ENCODE results near the gene NRXN3. TPM values are rescaled to one million over a fixed set of nuclear protein-coding genes. Genes with fewer than 3 reads are reported as not detected.

The NRXN3 gene
- total RNA-seq, 1 experiment from 2014 or later = not detected

DNA sequence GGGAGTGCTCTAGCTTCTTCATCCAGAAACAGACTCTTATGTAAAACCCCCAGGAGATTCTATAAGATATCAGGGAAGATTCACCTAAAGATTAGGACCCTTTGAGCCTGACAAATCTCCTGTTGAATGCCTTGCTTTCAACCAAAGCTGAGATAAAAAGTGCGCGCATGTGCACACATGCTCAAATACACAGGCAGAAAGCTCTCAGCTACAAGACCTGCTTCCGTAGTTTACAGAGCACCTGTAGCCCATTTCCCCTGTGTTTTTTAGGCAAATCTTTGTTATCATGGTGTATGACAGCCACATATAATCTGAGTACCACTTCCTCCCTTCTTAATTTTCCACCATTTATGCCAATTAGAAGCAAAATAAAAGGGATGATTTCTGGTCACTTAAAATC lies 866.9 kb downstream of the NRXN3 start (continued):
- TF ChIP-seq, protein P1, sequence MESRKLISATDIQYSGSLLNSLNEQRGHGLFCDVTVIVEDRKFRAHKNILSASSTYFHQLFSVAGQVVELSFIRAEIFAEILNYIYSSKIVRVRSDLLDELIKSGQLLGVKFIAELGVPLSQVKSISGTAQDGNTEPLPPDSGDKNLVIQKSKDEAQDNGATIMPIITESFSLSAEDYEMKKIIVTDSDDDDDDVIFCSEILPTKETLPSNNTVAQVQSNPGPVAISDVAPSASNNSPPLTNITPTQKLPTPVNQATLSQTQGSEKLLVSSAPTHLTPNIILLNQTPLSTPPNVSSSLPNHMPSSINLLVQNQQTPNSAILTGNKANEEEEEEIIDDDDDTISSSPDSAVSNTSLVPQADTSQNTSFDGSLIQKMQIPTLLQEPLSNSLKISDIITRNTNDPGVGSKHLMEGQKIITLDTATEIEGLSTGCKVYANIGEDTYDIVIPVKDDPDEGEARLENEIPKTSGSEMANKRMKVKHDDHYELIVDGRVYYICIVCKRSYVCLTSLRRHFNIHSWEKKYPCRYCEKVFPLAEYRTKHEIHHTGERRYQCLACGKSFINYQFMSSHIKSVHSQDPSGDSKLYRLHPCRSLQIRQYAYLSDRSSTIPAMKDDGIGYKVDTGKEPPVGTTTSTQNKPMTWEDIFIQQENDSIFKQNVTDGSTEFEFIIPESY (IDR thresholded peaks at IDR 0.05; ENCODE audit: extremely low read depth, insufficient replicate concordance, low read length) = no peak
- TF ChIP-seq SRF (IDR thresholded peaks at IDR 0.05; ENCODE audit: low read depth) = no peak

DNA sequence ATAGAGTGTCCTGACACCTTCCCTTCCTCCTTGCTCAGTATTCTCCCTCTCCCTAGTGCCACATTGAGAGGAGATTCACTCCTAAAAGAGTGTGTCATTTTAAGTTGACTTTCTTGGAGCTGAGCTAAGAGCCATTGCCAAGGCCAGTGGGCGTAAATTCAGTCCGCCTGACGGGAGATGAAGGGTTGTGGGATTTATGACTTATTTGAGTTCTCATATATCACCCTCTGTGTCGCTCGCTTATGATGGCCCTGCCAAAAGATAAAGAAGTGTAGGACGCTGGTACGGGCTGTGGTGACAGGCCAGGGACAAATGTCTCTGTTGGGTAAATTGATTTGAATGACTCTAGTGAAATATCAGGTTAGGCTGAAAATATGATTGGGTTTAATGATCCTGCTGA lies 867.4 kb downstream of the NRXN3 start:
- no peaks in the 10 kb centered on the region for H3K4me1 ChIP-seq (ENCODE audit: control insufficient read depth in 1 of 2, insufficient read depth in 2 of 2, low read length in 2 of 2)
- H3K27me3 ChIP-seq (ENCODE audit: insufficient read depth, low read length) = no peaks in the 10 kb centered on the region
- DNase-seq (ENCODE audit: low read depth, low spot score) (no peak), ATAC-seq (no peak)
- H3K4me3 ChIP-seq (replicated peaks in 1 of 2; ENCODE audit: low read depth in 1 of 2, low read length in 2 of 2) = no peak overlapping the region
- ChIA-PET POLR2A (no interaction called here), RAD21 (ENCODE audit: low non-redundant PET in 1 of 2, low total read pairs in 2 of 2, uncharacterized antibody in 2 of 2, unreplicated experiment in 2 of 2) (no interaction called here), CTCF (no interaction called here)
- H3K9me3 ChIP-seq (ENCODE audit: control insufficient read depth in 1 of 2, insufficient read depth in 1 of 2, low read depth in 1 of 2, low read length in 2 of 2) = peaks cover 0 to 25% of the 10 kb centered on the region in 2 experiments; a peak in 2 of 4 replicates
- intact Hi-C loops (cut with micrococcal nuclease) = no loop called here
- TF ChIP-seq EZH2phosphoT487 (IDR thresholded peaks at IDR 0.05; ENCODE audit: borderline replicate concordance) (no peak), YY1 (IDR thresholded peaks at IDR 0.05; ENCODE audit: extremely low read depth, insufficient replicate concordance, low read depth, low read length) (no peak)
- H2AFZ ChIP-seq (ENCODE audit: low read depth, low read length, poor library complexity, severe bottlenecking) = no peak overlapping the region
- no peaks in the 10 kb centered on the region for H3K9me2 ChIP-seq (ENCODE audit: insufficient read depth)
- H3K36me3 ChIP-seq (ENCODE audit: control insufficient read depth in 1 of 2, insufficient read depth in 2 of 2, low read length in 2 of 2) = no peaks in the 10 kb centered on the region
- no peaks in the 10 kb centered on the region for H3K79me2 ChIP-seq (ENCODE audit: insufficient read depth, low read length)
- no peaks in the 10 kb centered on the region for H4K20me1 ChIP-seq (ENCODE audit: insufficient read depth)
- BruUV-seq (replicated peaks) = no TSS peak
- H3K4me2 ChIP-seq (ENCODE audit: low read length) = no peak overlapping the region
- H3K27ac ChIP-seq (ENCODE audit: low read depth, low read length) = no peak overlapping the region
- H3K9ac ChIP-seq (ENCODE audit: low read length) = no peak overlapping the region

DNA sequence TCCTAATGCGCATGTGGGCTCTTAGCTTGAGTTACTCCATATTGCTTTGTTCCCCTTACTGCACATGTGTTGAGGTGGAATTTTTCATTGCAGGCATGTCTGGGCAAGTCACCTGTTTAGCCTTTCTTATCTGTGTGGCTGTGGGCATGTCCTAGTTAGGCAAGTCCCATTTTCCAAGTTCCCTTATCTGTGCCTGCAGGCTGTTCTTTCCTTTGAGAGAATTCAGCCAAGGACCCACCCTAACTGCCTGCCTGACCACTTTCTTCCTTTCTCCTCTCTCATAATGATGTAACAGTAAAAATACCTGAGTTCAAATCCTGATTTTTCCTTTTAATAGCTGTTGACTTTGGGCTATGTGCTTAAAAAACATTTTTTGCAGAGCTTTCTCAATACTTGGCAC lies 870.6 kb downstream of the NRXN3 start:
- ATAC-seq (no peak), DNase-seq (ENCODE audit: low read depth, low spot score) (no peak)
- no peaks in the 10 kb centered on the region for H3K9me2 ChIP-seq (ENCODE audit: insufficient read depth)
- H3K4me2 ChIP-seq (ENCODE audit: low read length) = no peak overlapping the region
- H3K9ac ChIP-seq (ENCODE audit: low read length) = no peak overlapping the region
- H3K9me3 ChIP-seq (ENCODE audit: control insufficient read depth in 1 of 2, insufficient read depth in 1 of 2, low read depth in 1 of 2, low read length in 2 of 2) = peaks cover 1 to 17% of the 10 kb centered on the region in 2 experiments; a peak in 2 of 4 replicates
- ChIA-PET RAD21 (ENCODE audit: low non-redundant PET in 1 of 2, low total read pairs in 2 of 2, uncharacterized antibody in 2 of 2, unreplicated experiment in 2 of 2) (no interaction called here), CTCF (no interaction called here), POLR2A (no interaction called here)
- TF ChIP-seq JUND (IDR thresholded peaks at IDR 0.05) = no peak
- no peak for TF ChIP-seq ZNF274 (IDR thresholded peaks at IDR 0.05; ENCODE audit: low read depth, low read length)
- TF ChIP-seq EZH2 (IDR thresholded peaks at IDR 0.05) = no peak
- no peak overlapping the region for H3K4me3 ChIP-seq (replicated peaks in 1 of 2; ENCODE audit: low read depth in 1 of 2, low read length in 2 of 2)
- intact Hi-C loops (cut with micrococcal nuclease) = no loop called here
- no peaks in the 10 kb centered on the region for H3K27me3 ChIP-seq (ENCODE audit: insufficient read depth, low read length)
- no peaks in the 10 kb centered on the region for H3K4me1 ChIP-seq (ENCODE audit: control insufficient read depth in 1 of 2, insufficient read depth in 2 of 2, low read length in 2 of 2)
- H3K27ac ChIP-seq (ENCODE audit: low read depth, low read length) = no peak overlapping the region
- no peak overlapping the region for H2AFZ ChIP-seq (ENCODE audit: low read depth, low read length, poor library complexity, severe bottlenecking)
- no TSS peak for BruUV-seq (replicated peaks)
- H4K20me1 ChIP-seq (ENCODE audit: insufficient read depth) = no peaks in the 10 kb centered on the region
- no peaks in the 10 kb centered on the region for H3K36me3 ChIP-seq (ENCODE audit: control insufficient read depth in 1 of 2, insufficient read depth in 2 of 2, low read length in 2 of 2)
- H3K79me2 ChIP-seq (ENCODE audit: insufficient read depth, low read length) = no peaks in the 10 kb centered on the region

Data from HCT116 (cell line).